Tibial nerve (tissue), 3 donors: ENCODE results near the gene MYOG.

Source experiments
- CTCF ChIP-seq, 5 experiments: fragments of 200-600 bp in 3 of 5; fragments of 450-650 bp in 2 of 5; sonication (generic) in 3 of 5; IDR thresholded peaks; one replicate each; pipeline ENCODE4 v1.5.1; 2016 to 2019; ENCODE audit warnings: antibody characterized with exemption in 5 of 5, mild to moderate bottlenecking in 3 of 5, moderate library complexity in 2 of 5
- POLR2A ChIP-seq, 2 donors: fragments of 450-650 bp; IDR thresholded peaks; one replicate each; pipeline ENCODE4 v1.6.1; 2017; ENCODE audit warnings: antibody characterized with exemption in 2 of 2, mild to moderate bottlenecking in 2 of 2, moderate library complexity in 2 of 2

- TF ChIP-seq CTCF (IDR thresholded peaks at IDR 0.05) (no peak), POLR2A (IDR thresholded peaks at IDR 0.05) (no peak)
Observed at GRCh38 chr1:203124011-203124410, 38.2 kb upstream of the MYOG start.
